Testis (tissue), 2 donors: Measurements from ENCODE around the gene BAIAP2.

Experiments
- POLR2A ChIP-seq: fragments of 450-650 bp; IDR thresholded peaks from one replicate; pipeline ENCODE4 v1.6.1; 2017; ENCODE audit warnings: antibody characterized with exemption, mild to moderate bottlenecking, moderate library complexity
- TF ChIP-seq, protein P1 (sequence below), 3 experiments: fragments of 450-650 bp in 2 of 3; fragments of 200-600 bp in 1 of 3; sonication (generic) in 1 of 3; IDR thresholded peaks; one replicate each; pipeline ENCODE4 v1.5.1; 2016 to 2019; ENCODE audit warnings: antibody characterized with exemption in 3 of 3, mild to moderate bottlenecking in 2 of 3, moderate library complexity in 1 of 3

DNA sequence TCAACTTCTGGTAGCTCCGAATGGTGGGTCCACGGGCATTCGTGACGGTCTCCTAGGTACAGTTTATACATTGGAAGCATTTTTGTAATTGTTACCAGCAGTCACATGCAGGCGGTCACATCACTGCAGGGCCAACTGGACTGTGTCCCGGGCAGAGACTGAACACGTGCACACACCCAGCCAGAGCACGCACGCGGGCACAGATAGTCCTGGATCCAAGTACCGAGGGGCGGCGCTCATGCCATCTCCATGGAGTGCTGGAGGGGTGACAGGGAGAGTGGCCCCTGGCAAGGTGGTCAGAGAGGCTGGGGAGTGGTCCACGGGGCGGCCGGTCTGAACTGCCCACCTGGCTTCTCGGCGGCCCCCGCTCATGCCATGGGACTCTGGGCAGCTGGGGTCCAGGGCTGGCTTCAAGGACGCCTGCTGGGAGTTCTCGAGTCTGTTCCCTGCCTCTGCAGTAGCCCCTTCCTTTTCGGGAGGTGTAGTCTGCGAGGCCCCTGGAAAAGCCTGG is 34.2 kb downstream of the BAIAP2 start:
- TF ChIP-seq, protein P1, sequence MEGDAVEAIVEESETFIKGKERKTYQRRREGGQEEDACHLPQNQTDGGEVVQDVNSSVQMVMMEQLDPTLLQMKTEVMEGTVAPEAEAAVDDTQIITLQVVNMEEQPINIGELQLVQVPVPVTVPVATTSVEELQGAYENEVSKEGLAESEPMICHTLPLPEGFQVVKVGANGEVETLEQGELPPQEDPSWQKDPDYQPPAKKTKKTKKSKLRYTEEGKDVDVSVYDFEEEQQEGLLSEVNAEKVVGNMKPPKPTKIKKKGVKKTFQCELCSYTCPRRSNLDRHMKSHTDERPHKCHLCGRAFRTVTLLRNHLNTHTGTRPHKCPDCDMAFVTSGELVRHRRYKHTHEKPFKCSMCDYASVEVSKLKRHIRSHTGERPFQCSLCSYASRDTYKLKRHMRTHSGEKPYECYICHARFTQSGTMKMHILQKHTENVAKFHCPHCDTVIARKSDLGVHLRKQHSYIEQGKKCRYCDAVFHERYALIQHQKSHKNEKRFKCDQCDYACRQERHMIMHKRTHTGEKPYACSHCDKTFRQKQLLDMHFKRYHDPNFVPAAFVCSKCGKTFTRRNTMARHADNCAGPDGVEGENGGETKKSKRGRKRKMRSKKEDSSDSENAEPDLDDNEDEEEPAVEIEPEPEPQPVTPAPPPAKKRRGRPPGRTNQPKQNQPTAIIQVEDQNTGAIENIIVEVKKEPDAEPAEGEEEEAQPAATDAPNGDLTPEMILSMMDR (IDR thresholded peaks at IDR 0.05) = no peak
- TF ChIP-seq POLR2A = no peak
